Sigmoid colon (tissue), 4 donors: ENCODE measurements around the gene GADD45GIP1.

Experiments used
- POLR2A ChIP-seq, 2 donors: fragments of 450-650 bp; IDR thresholded peaks; one replicate each; pipeline ENCODE4 v1.6.1; 2016; ENCODE audit warnings: antibody characterized with exemption in 2 of 2, mild to moderate bottlenecking in 2 of 2, moderate library complexity in 2 of 2
- POLR2AphosphoS5 ChIP-seq, 4 donors: sonication (generic); formaldehyde crosslinking; IDR thresholded peaks; one replicate each; pipeline ENCODE4 v1.6.1; 2017; ENCODE audit warnings: antibody characterized with exemption in 4 of 4
- TF ChIP-seq, protein P1 (sequence below), 4 experiments: fragments of 450-650 bp in 3 of 4; fragments of 200-600 bp in 1 of 4; IDR thresholded peaks; one replicate each; pipeline ENCODE4 v1.5.1; 2016 to 2019; ENCODE audit warnings: antibody characterized with exemption in 4 of 4, mild to moderate bottlenecking in 3 of 4, moderate library complexity in 2 of 4

DNA sequence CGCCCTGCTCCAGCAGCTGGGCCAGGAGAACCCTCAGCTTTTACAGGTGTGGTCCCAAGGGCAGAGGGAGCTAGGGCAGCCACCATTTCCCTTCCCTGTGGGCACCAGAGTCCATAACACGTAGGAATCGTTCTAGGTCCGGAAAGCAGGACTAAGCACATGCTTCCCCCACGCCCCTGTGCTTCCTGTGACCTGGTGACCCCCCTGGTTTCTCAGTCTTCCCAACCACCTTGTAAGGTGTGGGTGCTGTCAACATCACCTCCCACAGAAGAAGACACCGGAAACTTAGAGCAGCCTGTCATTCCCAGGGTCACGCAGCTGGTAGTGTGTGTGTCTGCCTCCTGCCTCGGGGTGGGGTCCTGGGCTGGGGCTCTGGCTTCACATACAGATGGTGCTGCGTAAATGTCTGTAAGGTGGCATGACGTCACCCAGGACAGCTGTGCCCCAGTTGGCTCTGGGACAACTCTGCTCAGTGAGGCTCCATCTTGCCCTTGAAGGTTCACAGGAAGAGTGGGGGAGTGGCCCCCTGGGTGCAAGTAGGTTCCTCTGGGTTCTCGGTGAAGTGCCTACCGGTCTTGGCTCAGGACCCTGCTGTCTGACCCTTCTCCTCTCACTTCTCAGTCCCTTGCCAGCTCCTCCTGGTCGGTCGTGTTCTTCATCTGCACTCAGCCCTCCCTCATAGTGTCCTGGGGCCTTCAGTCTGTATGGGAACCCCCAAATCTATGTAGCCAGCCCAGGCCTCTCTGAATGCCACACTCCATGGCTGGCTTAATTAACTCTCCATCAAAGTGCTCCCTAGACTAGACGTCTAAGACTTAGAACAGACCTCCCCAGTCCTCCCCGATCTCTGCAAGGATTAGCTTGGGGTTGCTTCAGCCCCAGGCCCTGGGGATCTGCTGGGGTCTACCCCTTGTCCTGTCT lies 7.4 kb downstream of the GADD45GIP1 start:
- TF ChIP-seq, protein P1, sequence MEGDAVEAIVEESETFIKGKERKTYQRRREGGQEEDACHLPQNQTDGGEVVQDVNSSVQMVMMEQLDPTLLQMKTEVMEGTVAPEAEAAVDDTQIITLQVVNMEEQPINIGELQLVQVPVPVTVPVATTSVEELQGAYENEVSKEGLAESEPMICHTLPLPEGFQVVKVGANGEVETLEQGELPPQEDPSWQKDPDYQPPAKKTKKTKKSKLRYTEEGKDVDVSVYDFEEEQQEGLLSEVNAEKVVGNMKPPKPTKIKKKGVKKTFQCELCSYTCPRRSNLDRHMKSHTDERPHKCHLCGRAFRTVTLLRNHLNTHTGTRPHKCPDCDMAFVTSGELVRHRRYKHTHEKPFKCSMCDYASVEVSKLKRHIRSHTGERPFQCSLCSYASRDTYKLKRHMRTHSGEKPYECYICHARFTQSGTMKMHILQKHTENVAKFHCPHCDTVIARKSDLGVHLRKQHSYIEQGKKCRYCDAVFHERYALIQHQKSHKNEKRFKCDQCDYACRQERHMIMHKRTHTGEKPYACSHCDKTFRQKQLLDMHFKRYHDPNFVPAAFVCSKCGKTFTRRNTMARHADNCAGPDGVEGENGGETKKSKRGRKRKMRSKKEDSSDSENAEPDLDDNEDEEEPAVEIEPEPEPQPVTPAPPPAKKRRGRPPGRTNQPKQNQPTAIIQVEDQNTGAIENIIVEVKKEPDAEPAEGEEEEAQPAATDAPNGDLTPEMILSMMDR (IDR thresholded peaks at IDR 0.05), result no peak
- TF ChIP-seq POLR2A (IDR thresholded peaks at IDR 0.05) (no peak), POLR2AphosphoS5 (IDR thresholded peaks at IDR 0.05) (no peak)
